Liver (tissue), 9 donors: ENCODE measurements around the gene FGFR3. TPM values are rescaled to one million over a fixed set of nuclear protein-coding genes. Genes with fewer than 3 reads are reported as not detected.
"Not testable (repeated sequence)": the region's sequence is repeated elsewhere in the genome, so short reads cannot be mapped to it uniquely, and the experiment has no call there.

Experiments used
- DNase-seq: peaks from one replicate; pipeline ENCODE4 v3.0.0-alpha.2; 2017; ENCODE audit warnings: low spot score
- H3K27ac ChIP-seq, 2 donors: one replicate each; pipeline ENCODE4 v1.7.0; 2013; ENCODE audit warnings: inconsistent platforms in 2 of 2, low read length in 2 of 2, control low read depth in 1 of 2, low read depth in 1 of 2, mild to moderate bottlenecking in 1 of 2
- H3K27me3 ChIP-seq, 4 donors: one replicate each; pipeline versions ENCODE4 v1.6.1 to v1.7.0; 2013; ENCODE audit warnings: low read length in 3 of 4, inconsistent platforms in 1 of 4, mild to moderate bottlenecking in 1 of 4, moderate library complexity in 1 of 4; ENCODE audit not compliant: control insufficient read depth in 4 of 4, insufficient read depth in 4 of 4
- H3K36me3 ChIP-seq, 4 donors: one replicate each; pipeline versions ENCODE4 v1.6.1 to v1.7.0; 2013; ENCODE audit warnings: low read length in 3 of 4, mild to moderate bottlenecking in 3 of 4, low read depth in 1 of 4, moderate library complexity in 1 of 4; ENCODE audit not compliant: control insufficient read depth in 4 of 4, insufficient read depth in 3 of 4
- H3K4me1 ChIP-seq, 4 donors: one replicate each; pipeline versions ENCODE4 v1.6.1 to v1.7.0; 2013; ENCODE audit warnings: low read length in 3 of 4, mild to moderate bottlenecking in 3 of 4, moderate library complexity in 1 of 4; ENCODE audit not compliant: control insufficient read depth in 4 of 4, insufficient read depth in 4 of 4
- H3K4me3 ChIP-seq, 3 donors: one replicate each; pipeline versions ENCODE4 v1.6.1 to v1.7.0; 2013; ENCODE audit warnings: low read length in 3 of 3, control low read depth in 1 of 3, low read depth in 1 of 3, mild to moderate bottlenecking in 1 of 3
- H3K9ac ChIP-seq, 2 donors: one replicate each; pipeline ENCODE4 v1.7.0; 2013; ENCODE audit warnings: low read length in 2 of 2, mild to moderate bottlenecking in 2 of 2, moderate library complexity in 2 of 2, control low read depth in 1 of 2, low read depth in 1 of 2
- H3K9me3 ChIP-seq, 4 donors: one replicate each; pipeline versions ENCODE4 v1.6.1 to v1.7.0; 2013; ENCODE audit warnings: low read length in 3 of 4; ENCODE audit not compliant: control insufficient read depth in 4 of 4
- EGR1 ChIP-seq, 2 donors: IDR thresholded peaks; 2 replicates each; pipeline ENCODE4 v1.6.1; 2016 to 2018; ENCODE audit warnings: antibody characterized with exemption in 2 of 2, low read depth in 2 of 2
- FOXA1 ChIP-seq: IDR thresholded peaks from 2 replicates; pipeline ENCODE4 v1.6.1; 2016; ENCODE audit warnings: antibody characterized with exemption
- FOXA2 ChIP-seq: IDR thresholded peaks from 2 replicates; pipeline ENCODE4 v1.6.1; 2016; ENCODE audit warnings: antibody characterized with exemption
- GABPA ChIP-seq, 2 donors: IDR thresholded peaks in 1 of 2; conservative IDR thresholded peaks in 1 of 2; 2 replicates each; pipeline ENCODE4 v1.6.1; 2016; ENCODE audit warnings: antibody characterized with exemption in 2 of 2, mild to moderate bottlenecking in 1 of 2, moderate library complexity in 1 of 2
- HNF4A ChIP-seq, 2 donors: conservative IDR thresholded peaks; 2 replicates each; pipeline ENCODE4 v1.6.1; 2016; ENCODE audit warnings: antibody characterized with exemption in 2 of 2, mild to moderate bottlenecking in 2 of 2
- JUND ChIP-seq, 2 donors: IDR thresholded peaks; 2 replicates each; pipeline ENCODE4 v1.6.1; 2016; ENCODE audit warnings: antibody characterized with exemption in 2 of 2
- NR2F2 ChIP-seq: IDR thresholded peaks from 2 replicates; pipeline ENCODE4 v1.6.1; 2016; ENCODE audit warnings: antibody characterized with exemption
- RXRA ChIP-seq, 2 donors: IDR thresholded peaks; 2 replicates each; pipeline ENCODE4 v1.6.1; 2017 to 2018; ENCODE audit warnings: antibody characterized with exemption in 2 of 2, mild to moderate bottlenecking in 1 of 2
- SP1 ChIP-seq: IDR thresholded peaks from 2 replicates; pipeline ENCODE4 v1.6.1; 2018; ENCODE audit warnings: antibody characterized with exemption, mild to moderate bottlenecking
- TAF1 ChIP-seq: conservative IDR thresholded peaks from 2 replicates; pipeline ENCODE4 v1.6.1; 2016; ENCODE audit warnings: antibody characterized with exemption, mild to moderate bottlenecking
- YY1 ChIP-seq: IDR thresholded peaks from 2 replicates; pipeline ENCODE4 v1.6.1; 2016; ENCODE audit warnings: antibody characterized with exemption, mild to moderate bottlenecking
- WGBS: extraction: QIAGEN DNeasy Blood & Tissue Kit; methylation state at CpG from one replicate; pipeline ENCODE4 v1.1.7; 2013; 5-methylcytosine and 5-hydroxymethylcytosine counted together
- polyA plus RNA-seq, 2 donors: library from polyadenylated mRNA; stranded (reverse) in 1 of 2; unstranded in 1 of 2; fragments of 200-250 nt in 1 of 2; fragments of >200 nt in 1 of 2; fragmentation: Nextera tagmentation in 1 of 2; extraction: Ambion mirVana in 1 of 2; gene quantifications; one replicate each; pipeline versions ENCODE4 v1.2.1 to v1.2.3, GENCODE V29; 2013 to 2015
- total RNA-seq, 2 donors: library from RNA; depleted of rRNA; stranded (reverse); fragments of >200 nt; gene quantifications; one replicate each; pipeline ENCODE4 v1.2.3, GENCODE V29; 2014
- TF ChIP-seq, protein P1 (sequence below): IDR thresholded peaks from 2 replicates; pipeline ENCODE4 v1.6.1; 2016; ENCODE audit warnings: antibody characterized with exemption
- TF ChIP-seq, protein P2 (sequence below): IDR thresholded peaks from 2 replicates; pipeline ENCODE4 v1.6.1; 2016; ENCODE audit warnings: antibody characterized with exemption
- TF ChIP-seq, protein P3 (sequence below): IDR thresholded peaks from 2 replicates; pipeline ENCODE4 v1.6.1; 2016; ENCODE audit warnings: antibody characterized with exemption, mild to moderate bottlenecking
- TF ChIP-seq, protein P4 (sequence below): fragments of 150-350 bp; IDR thresholded peaks from 2 replicates; pipeline ENCODE4 v1.5.1; 2017; ENCODE audit warnings: improper control_type of control experiment, low read depth, low read length; ENCODE audit not compliant: missing input control
- TF ChIP-seq, protein P5 (sequence below): IDR thresholded peaks from 2 replicates; pipeline ENCODE4 v1.6.1; 2016; ENCODE audit warnings: antibody characterized with exemption
- donor health status: healthy.
- donor health status: healthy.
- donor health status: healthy.
- donor health status: healthy.
- donor health status: healthy.

Gene FGFR3
- total and polyA plus RNA-seq, 4 donors = 5.6 to 40.0 (median 29.1) TPM

DNA sequence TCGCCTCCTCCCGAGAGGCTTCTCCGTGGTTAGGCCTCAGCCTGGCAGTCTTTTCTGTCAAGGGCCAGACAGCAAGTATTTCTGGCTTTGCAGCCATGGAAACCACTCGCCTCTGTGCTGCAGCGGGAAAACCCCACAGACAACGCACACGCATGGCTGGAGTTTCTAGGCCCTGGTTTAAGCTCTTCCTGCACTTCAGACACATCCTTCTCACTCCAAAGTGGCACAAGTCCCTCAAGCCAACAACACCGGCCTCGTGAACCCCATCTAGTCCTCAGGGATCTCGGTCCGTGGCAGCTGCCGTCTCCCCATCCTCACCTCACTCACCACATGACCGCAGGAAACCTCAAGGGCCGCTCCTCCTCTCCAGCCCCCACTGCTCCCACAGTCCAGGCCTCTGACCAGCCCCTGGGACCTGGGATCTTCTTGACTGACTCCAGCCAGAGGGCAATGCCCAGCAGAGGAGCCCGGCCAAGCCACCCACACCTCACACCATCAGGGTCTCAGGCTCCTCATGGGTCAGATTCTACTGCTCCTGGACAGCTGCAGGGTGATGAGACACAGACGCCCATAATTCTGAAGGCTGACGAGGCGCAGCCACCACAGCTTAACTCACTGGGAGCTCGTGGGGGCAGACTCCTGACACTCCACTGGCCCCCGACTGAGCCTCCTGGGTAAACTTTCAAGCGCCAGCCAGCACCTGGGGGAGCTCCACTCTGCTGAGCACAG is 41.1 kb downstream of the FGFR3 start:
- Histone ChIP-seq H3K36me3 (peaks cover 19 to 65% (median 42%) of the 10 kb centered on the region in 4 donors), H3K27me3 (no peaks in the 10 kb centered on the region), H3K9ac (no peak overlapping the region), H3K27ac (no peak overlapping the region), H3K9me3 (no peaks in the 10 kb centered on the region), H3K4me1 (no peaks in the 10 kb centered on the region), H3K4me3 (no peak overlapping the region)
- DNase-seq = no peak
- WGBS = 96% methylated on average over 21 of the region's 21 CpGs
- TF ChIP-seq JUND (IDR thresholded peaks at IDR 0.05) (no peak), NR2F2 (no peak), FOXA1 (no peak), YY1 (no peak), RXRA (IDR thresholded peaks at IDR 0.05) (no peak), GABPA (IDR thresholded peaks at IDR 0.05 in 1 of 2, conservative IDR thresholded peaks at IDR 0.05 in 1 of 2) (no peak), EGR1 (IDR thresholded peaks at IDR 0.05; ENCODE audit: low read depth in 2 of 2) (no peak), FOXA2 (no peak), TAF1 (no peak), HNF4A (conservative IDR thresholded peaks at IDR 0.05) (no peak), SP1 (no peak)
- TF ChIP-seq, protein P1, sequence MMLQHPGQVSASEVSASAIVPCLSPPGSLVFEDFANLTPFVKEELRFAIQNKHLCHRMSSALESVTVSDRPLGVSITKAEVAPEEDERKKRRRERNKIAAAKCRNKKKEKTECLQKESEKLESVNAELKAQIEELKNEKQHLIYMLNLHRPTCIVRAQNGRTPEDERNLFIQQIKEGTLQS = no peak
- TF ChIP-seq, protein P2, sequence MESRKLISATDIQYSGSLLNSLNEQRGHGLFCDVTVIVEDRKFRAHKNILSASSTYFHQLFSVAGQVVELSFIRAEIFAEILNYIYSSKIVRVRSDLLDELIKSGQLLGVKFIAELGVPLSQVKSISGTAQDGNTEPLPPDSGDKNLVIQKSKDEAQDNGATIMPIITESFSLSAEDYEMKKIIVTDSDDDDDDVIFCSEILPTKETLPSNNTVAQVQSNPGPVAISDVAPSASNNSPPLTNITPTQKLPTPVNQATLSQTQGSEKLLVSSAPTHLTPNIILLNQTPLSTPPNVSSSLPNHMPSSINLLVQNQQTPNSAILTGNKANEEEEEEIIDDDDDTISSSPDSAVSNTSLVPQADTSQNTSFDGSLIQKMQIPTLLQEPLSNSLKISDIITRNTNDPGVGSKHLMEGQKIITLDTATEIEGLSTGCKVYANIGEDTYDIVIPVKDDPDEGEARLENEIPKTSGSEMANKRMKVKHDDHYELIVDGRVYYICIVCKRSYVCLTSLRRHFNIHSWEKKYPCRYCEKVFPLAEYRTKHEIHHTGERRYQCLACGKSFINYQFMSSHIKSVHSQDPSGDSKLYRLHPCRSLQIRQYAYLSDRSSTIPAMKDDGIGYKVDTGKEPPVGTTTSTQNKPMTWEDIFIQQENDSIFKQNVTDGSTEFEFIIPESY = no peak
- TF ChIP-seq, protein P3, sequence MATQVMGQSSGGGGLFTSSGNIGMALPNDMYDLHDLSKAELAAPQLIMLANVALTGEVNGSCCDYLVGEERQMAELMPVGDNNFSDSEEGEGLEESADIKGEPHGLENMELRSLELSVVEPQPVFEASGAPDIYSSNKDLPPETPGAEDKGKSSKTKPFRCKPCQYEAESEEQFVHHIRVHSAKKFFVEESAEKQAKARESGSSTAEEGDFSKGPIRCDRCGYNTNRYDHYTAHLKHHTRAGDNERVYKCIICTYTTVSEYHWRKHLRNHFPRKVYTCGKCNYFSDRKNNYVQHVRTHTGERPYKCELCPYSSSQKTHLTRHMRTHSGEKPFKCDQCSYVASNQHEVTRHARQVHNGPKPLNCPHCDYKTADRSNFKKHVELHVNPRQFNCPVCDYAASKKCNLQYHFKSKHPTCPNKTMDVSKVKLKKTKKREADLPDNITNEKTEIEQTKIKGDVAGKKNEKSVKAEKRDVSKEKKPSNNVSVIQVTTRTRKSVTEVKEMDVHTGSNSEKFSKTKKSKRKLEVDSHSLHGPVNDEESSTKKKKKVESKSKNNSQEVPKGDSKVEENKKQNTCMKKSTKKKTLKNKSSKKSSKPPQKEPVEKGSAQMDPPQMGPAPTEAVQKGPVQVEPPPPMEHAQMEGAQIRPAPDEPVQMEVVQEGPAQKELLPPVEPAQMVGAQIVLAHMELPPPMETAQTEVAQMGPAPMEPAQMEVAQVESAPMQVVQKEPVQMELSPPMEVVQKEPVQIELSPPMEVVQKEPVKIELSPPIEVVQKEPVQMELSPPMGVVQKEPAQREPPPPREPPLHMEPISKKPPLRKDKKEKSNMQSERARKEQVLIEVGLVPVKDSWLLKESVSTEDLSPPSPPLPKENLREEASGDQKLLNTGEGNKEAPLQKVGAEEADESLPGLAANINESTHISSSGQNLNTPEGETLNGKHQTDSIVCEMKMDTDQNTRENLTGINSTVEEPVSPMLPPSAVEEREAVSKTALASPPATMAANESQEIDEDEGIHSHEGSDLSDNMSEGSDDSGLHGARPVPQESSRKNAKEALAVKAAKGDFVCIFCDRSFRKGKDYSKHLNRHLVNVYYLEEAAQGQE = no peak
- TF ChIP-seq, protein P4, sequence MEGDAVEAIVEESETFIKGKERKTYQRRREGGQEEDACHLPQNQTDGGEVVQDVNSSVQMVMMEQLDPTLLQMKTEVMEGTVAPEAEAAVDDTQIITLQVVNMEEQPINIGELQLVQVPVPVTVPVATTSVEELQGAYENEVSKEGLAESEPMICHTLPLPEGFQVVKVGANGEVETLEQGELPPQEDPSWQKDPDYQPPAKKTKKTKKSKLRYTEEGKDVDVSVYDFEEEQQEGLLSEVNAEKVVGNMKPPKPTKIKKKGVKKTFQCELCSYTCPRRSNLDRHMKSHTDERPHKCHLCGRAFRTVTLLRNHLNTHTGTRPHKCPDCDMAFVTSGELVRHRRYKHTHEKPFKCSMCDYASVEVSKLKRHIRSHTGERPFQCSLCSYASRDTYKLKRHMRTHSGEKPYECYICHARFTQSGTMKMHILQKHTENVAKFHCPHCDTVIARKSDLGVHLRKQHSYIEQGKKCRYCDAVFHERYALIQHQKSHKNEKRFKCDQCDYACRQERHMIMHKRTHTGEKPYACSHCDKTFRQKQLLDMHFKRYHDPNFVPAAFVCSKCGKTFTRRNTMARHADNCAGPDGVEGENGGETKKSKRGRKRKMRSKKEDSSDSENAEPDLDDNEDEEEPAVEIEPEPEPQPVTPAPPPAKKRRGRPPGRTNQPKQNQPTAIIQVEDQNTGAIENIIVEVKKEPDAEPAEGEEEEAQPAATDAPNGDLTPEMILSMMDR = no peak
- TF ChIP-seq, protein P5, sequence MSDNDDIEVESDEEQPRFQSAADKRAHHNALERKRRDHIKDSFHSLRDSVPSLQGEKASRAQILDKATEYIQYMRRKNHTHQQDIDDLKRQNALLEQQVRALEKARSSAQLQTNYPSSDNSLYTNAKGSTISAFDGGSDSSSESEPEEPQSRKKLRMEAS = no peak

DNA sequence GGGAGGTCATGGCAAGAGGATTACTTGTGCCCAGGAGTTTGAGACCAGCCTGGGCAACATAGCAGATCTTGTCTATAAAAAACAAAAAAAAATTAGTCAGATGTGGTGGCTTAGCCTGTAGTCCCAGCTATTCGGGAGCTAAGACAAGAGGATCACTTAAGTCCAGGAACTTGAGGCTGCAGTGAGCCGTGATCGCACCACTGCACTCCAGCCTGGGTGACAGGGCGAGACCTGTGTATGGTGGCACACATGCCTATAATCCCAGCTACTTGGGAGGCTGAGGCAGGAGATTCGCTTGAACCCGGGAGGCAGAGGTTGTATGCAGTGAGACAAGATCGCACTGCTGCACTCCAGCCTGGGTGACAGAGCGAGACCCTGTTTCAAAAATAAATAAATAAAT is 42.7 kb downstream of the FGFR3 start:
- H3K9ac ChIP-seq, H3K4me1 ChIP-seq, DNase-seq, H3K4me3 ChIP-seq, H3K9me3 ChIP-seq, H3K27ac ChIP-seq, H3K27me3 ChIP-seq: not testable (repeated sequence)
- H3K36me3 ChIP-seq = peaks cover 23 to 67% (median 46%) of the 10 kb centered on the region in 4 donors
- WGBS = 98% methylated on average over 8 of the region's 8 CpGs
